Hepatocyte (in vitro differentiated cells): ENCODE measurements around the gene RRP7A. TPM values are rescaled to one million over a fixed set of nuclear protein-coding genes. Genes with fewer than 3 reads are reported as not detected.
"Not testable (repeated sequence)": the region's sequence is repeated elsewhere in the genome, so short reads cannot be mapped to it uniquely, and the experiment has no call there.

ENCODE experiments used
- DNase-seq: peaks from one replicate; pipeline ENCODE4 v3.0.0-alpha.2; 2016; ENCODE audit warnings: low spot score
- H2AFZ ChIP-seq: fragments of 200-600 bp; sonication (generic); 2 replicates; pipeline ENCODE4 v1.6.0; 2016; ENCODE audit warnings: antibody characterized with exemption, mild to moderate bottlenecking
- H3K27ac ChIP-seq: fragments of 200-600 bp; sonication (generic); 2 replicates; pipeline ENCODE4 v1.5.1; 2016; ENCODE audit warnings: mild to moderate bottlenecking
- H3K27me3 ChIP-seq: fragments of 200-600 bp; sonication (generic); 2 replicates; pipeline ENCODE4 v1.6.1; 2016
- H3K36me3 ChIP-seq: fragments of 200-600 bp; sonication (generic); replicated peaks from 2 replicates; pipeline ENCODE4 v1.5.1; 2016; ENCODE audit warnings: low read depth; ENCODE audit not compliant: insufficient read depth
- H3K4me1 ChIP-seq: fragments of 200-600 bp; sonication (generic); 2 replicates; pipeline ENCODE4 v1.5.1; 2016; ENCODE audit warnings: mild to moderate bottlenecking, moderate library complexity; ENCODE audit not compliant: insufficient read depth
- H3K4me2 ChIP-seq: fragments of 200-600 bp; sonication (generic); 2 replicates; pipeline ENCODE4 v1.6.0; 2016
- H3K4me3 ChIP-seq: fragments of 200-600 bp; sonication (generic); 2 replicates; pipeline ENCODE4 v1.5.1; 2016; ENCODE audit warnings: mild to moderate bottlenecking
- H3K79me2 ChIP-seq: fragments of 200-600 bp; sonication (generic); 2 replicates; pipeline ENCODE4 v1.6.0; 2017; ENCODE audit warnings: mild to moderate bottlenecking
- H3K9me2 ChIP-seq: fragments of 200-600 bp; sonication (generic); replicated peaks from 2 replicates; pipeline ENCODE4 v1.6.0; 2017; ENCODE audit warnings: mild to moderate bottlenecking; ENCODE audit not compliant: insufficient read depth
- H3K9me3 ChIP-seq: fragments of 200-600 bp; sonication (generic); 2 replicates; pipeline ENCODE4 v1.5.1; 2016; ENCODE audit warnings: low read depth, mild to moderate bottlenecking
- H4K20me1 ChIP-seq: fragments of 200-600 bp; sonication (generic); 2 replicates; pipeline ENCODE4 v1.6.0; 2016; ENCODE audit warnings: mild to moderate bottlenecking; ENCODE audit not compliant: insufficient read depth, poor library complexity, severe bottlenecking
- EZH2 ChIP-seq: fragments of 200-600 bp; sonication (generic); IDR thresholded peaks from 2 replicates; pipeline ENCODE4 v1.6.1; 2016; ENCODE audit warnings: antibody characterized with exemption, mild to moderate bottlenecking, borderline replicate concordance
- EZH2phosphoT487 ChIP-seq: fragments of 200-600 bp; sonication (generic); IDR thresholded peaks from one replicate; pipeline ENCODE4 v1.6.1; 2018; ENCODE audit warnings: antibody characterized with exemption, mild to moderate bottlenecking, low read depth, moderate library complexity; ENCODE audit not compliant: unreplicated experiment, severe bottlenecking
- WGBS: methylation state at CpG from one replicate; pipeline ENCODE4 v1.1.6; 2016; ENCODE audit warnings: low lambda C conversion rate; ENCODE audit errors: missing lambda C conversion rate; 5-methylcytosine and 5-hydroxymethylcytosine counted together
- polyA plus RNA-seq: library from polyadenylated mRNA; unstranded; fragments of >200 nt; fragmentation: Nextera tagmentation; extraction: Ambion mirVana; gene quantifications from 2 replicates; pipeline ENCODE4 v1.2.1, GENCODE V29; 2016
- total RNA-seq: library from RNA; depleted of rRNA; stranded (reverse); fragments of >200 nt; gene quantifications from 2 replicates; pipeline ENCODE4 v1.2.3, GENCODE V29; 2014
- TF ChIP-seq, protein P1 (sequence below): fragments of 200-600 bp; sonication (generic); IDR thresholded peaks from 2 replicates; pipeline ENCODE4 v1.5.1; 2016; ENCODE audit warnings: antibody characterized with exemption, mild to moderate bottlenecking; ENCODE audit not compliant: poor library complexity

The RRP7A gene
- total and polyA plus RNA-seq, 2 experiments from 2014 or later, result 27.6 to 51.6 TPM

DNA sequence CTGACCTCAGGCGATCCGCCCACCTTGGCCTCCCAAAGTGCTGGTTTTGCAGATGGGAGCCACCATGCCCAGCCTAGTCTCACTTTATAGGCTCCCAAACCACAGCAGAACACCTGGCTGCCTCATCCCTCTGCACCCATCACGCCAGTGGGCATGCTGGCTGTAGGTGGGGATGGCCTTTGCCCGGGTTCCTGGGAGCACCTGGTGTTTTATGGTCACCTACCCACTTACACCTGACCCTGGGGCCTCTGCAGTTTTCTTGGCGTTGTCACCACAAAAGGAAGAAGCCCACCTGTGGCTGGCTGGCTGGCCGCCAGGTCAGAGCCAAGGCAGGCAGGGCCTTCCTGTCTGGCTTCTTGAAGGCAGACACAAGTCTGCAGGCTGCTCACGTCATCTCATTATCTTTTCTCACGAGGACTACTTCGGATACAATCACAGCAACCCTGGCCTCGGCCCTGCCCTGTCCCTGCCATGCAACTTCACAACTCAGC is 8.2 kb downstream of the RRP7A start:
- WGBS, result 94% methylated on average over 10 of the region's 10 CpGs
- no peak overlapping the region for H3K27ac ChIP-seq

DNA sequence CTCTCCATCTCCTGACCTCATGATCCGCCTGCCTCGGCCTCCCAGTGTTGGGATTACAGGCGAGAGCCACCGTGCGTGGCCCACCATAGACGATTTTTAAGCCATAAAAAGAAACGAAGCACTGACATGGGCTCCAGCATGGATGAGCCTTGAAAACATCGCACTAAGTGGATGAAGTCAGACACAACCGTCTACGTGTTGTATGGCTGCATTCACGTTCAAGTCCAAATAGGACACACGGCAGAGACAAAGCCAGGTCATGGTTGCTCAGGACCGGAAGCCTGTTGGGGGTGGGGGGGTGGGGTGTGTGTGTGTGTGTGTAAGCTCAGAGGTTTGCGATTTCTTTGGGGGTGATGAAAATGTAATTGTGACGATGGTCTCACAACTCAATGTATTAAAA is 10.0 kb downstream of the RRP7A start:
- WGBS, result 91% methylated on average over 15 of the region's 15 CpGs
- no peak for DNase-seq
- no peaks in the 10 kb centered on the region for H3K9me2 ChIP-seq
- H3K27ac ChIP-seq, result no peak overlapping the region
- H3K9me3 ChIP-seq, result no peaks in the 10 kb centered on the region
- no peaks in the 10 kb centered on the region for H3K27me3 ChIP-seq
- H3K79me2 ChIP-seq, result no peaks in the 10 kb centered on the region
- H3K4me3 ChIP-seq, result no peak overlapping the region
- TF ChIP-seq EZH2, result no peak
- TF ChIP-seq, protein P1, sequence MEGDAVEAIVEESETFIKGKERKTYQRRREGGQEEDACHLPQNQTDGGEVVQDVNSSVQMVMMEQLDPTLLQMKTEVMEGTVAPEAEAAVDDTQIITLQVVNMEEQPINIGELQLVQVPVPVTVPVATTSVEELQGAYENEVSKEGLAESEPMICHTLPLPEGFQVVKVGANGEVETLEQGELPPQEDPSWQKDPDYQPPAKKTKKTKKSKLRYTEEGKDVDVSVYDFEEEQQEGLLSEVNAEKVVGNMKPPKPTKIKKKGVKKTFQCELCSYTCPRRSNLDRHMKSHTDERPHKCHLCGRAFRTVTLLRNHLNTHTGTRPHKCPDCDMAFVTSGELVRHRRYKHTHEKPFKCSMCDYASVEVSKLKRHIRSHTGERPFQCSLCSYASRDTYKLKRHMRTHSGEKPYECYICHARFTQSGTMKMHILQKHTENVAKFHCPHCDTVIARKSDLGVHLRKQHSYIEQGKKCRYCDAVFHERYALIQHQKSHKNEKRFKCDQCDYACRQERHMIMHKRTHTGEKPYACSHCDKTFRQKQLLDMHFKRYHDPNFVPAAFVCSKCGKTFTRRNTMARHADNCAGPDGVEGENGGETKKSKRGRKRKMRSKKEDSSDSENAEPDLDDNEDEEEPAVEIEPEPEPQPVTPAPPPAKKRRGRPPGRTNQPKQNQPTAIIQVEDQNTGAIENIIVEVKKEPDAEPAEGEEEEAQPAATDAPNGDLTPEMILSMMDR, result no peak
- no peak for TF ChIP-seq EZH2phosphoT487
- no peak overlapping the region for H3K4me2 ChIP-seq
- H4K20me1 ChIP-seq, result no peaks in the 10 kb centered on the region
- H2AFZ ChIP-seq, result no peak overlapping the region
- no peaks in the 10 kb centered on the region for H3K36me3 ChIP-seq
- no peaks in the 10 kb centered on the region for H3K4me1 ChIP-seq

More for the DNA sequence above, 8.2 kb downstream of the RRP7A start:
- no peaks in the 10 kb centered on the region for H3K27me3 ChIP-seq
- no peaks in the 10 kb centered on the region for H3K36me3 ChIP-seq
- TF ChIP-seq, protein P1, result no peak
- TF ChIP-seq EZH2phosphoT487, result no peak
- no peak for TF ChIP-seq EZH2
- no peak for DNase-seq
- H3K4me3 ChIP-seq, result no peak overlapping the region
- peaks cover 5% of the 10 kb centered on the region for H4K20me1 ChIP-seq
- H3K9me2 ChIP-seq, result no peaks in the 10 kb centered on the region
- H2AFZ ChIP-seq, result no peak overlapping the region
- H3K4me2 ChIP-seq, result no peak overlapping the region
- no peaks in the 10 kb centered on the region for H3K79me2 ChIP-seq
- no peaks in the 10 kb centered on the region for H3K9me3 ChIP-seq
- H3K4me1 ChIP-seq, result no peaks in the 10 kb centered on the region

DNA sequence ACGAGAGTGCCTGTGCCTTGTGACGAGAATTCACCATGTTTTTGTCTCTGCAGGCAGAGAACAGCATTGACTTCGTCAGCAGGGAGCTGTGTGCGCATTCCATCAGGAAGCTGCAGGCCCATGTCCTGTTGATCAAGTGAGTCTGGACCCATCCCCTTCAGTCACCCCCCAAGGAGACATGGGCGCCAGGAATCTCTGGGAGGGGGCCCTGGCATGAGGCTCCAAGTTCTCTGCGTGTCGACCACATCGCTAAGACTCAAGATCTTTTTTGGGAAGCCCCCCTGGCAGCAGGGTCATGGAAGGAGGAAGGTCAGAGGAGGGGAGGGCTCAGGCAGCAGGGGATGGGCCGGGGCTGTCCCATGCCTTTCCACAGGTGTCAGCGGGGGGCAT is 10.6 kb downstream of the RRP7A start:
- H3K9me3 ChIP-seq, H3K9me2 ChIP-seq, H3K27me3 ChIP-seq, H3K36me3 ChIP-seq, H3K79me2 ChIP-seq, H2AFZ ChIP-seq, H3K27ac ChIP-seq, H3K4me2 ChIP-seq, H3K4me3 ChIP-seq, H3K4me1 ChIP-seq, H4K20me1 ChIP-seq, DNase-seq: not testable (repeated sequence)
- 45% methylated on average over 9 of the region's 10 CpGs for WGBS

DNA sequence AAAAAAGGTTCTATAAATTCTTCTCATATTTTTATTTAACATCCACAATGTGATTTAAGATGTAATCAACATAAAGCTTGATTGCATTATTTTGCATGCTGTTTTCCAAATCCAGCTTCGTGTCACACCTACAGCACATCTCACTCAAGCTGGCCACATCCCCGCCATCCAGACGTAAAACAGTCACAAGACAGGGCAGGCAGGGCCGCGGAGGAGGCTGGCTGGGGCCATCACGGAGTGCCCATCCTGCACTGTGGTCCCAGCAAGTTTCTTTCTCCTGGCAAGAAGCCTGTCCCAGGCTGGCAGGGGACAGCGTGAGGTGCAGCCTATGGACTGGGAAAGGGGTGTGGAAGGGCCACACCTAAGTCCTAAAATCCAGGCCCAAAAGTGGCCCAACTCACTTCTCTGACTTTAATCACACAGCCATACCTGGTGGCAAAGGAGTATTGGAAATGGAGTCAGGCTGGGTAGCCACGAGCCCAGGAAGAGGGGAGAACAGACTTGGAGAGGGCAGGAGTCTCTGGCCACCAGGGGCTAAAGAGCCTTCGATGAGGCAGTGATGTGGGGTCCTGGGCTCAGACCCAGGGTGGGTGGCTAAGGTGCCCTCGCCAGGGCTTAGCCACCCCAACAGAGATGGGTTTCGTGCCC is 11.1 kb downstream of the RRP7A start:
- DNase-seq, H3K27me3 ChIP-seq: not testable (repeated sequence)

More for the DNA sequence above, 11.1 kb downstream of the RRP7A start:
- not testable (repeated sequence) for H3K27ac ChIP-seq, H3K4me3 ChIP-seq, H3K9me3 ChIP-seq, H3K79me2 ChIP-seq, H3K4me1 ChIP-seq, H2AFZ ChIP-seq, H3K36me3 ChIP-seq, H3K9me2 ChIP-seq, H3K4me2 ChIP-seq, H4K20me1 ChIP-seq
- 75% methylated on average over 11 of the region's 11 CpGs for WGBS
